Retinal pigment epithelial cell (primary cell): ENCODE measurements around the gene UBN2.
A peak's percentile ranks its signal among the peaks of the same experiment; 100 is the strongest.

ENCODE experiments used
- DNase-seq: peaks from one replicate; pipeline ENCODE4 v3.0.0-alpha.2; 2010; ENCODE audit warnings: low read depth
- H3K4me3 ChIP-seq: 2 replicates; pipeline ENCODE4 v1.5.1; 2011; ENCODE audit warnings: mild to moderate bottlenecking, low read length, control low read depth, moderate library complexity
- TF ChIP-seq, protein P1 (sequence below): conservative IDR thresholded peaks from 2 replicates; pipeline ENCODE4 v1.5.1; 2011; ENCODE audit warnings: low read depth, low read length, control low read depth, inconsistent platforms

The UBN2 gene

DNA sequence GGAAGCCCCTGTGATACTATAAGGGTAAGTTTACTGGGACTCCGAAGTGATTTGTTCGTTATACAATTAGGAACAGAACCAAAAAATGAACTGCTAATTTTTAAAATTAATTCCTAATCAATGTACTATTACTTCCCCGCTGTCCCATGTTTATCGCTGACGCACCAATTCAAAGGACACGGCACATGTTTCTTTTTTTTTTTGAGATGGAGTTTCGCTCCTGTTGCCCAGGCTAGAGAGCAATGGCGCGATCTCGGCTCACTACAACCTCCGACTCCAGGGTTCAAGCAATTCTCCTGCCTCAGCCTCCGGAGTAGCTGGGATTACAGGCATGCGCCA is 108.6 kb downstream of the UBN2 start:
- H3K4me3 ChIP-seq: peak overlapping the region; percentile 95

DNA sequence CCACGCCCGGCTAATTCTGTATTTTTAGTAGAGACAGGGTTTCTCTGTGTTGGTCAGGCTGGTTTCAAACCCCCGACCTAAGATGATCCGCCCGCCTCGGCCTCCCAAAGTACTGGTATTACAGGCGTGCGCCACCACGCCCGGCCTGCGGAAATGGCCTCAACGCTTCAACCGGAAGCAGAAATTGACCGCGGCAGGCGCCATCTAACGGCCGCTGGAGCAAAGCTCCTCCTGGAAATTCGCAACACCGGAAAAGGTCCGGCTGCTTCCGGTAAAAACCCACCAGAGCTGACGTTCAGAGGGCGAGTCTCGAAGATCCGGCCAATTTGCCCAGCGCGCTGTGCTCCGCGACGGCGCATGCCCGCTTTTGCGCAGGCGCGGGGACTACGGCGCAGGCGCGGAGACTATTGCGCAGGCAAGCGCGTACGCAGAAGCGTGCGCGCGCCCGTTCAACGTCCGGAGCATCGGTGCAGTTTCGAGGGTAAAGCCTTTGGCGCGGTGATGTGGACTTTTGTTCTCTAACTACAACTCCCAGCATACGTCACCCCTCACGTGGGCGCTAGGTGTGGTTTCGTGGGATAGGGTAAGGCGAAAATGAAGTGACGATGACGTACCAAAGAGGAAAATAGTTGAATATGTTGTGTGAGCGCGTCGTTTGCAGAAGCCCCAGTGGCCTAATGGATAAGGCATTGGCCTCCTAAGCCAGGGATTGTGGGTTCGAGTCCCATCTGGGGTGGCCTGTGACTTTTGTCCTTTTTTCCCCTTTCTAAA is 109.2 kb downstream of the UBN2 start:
- TF ChIP-seq, protein P1, sequence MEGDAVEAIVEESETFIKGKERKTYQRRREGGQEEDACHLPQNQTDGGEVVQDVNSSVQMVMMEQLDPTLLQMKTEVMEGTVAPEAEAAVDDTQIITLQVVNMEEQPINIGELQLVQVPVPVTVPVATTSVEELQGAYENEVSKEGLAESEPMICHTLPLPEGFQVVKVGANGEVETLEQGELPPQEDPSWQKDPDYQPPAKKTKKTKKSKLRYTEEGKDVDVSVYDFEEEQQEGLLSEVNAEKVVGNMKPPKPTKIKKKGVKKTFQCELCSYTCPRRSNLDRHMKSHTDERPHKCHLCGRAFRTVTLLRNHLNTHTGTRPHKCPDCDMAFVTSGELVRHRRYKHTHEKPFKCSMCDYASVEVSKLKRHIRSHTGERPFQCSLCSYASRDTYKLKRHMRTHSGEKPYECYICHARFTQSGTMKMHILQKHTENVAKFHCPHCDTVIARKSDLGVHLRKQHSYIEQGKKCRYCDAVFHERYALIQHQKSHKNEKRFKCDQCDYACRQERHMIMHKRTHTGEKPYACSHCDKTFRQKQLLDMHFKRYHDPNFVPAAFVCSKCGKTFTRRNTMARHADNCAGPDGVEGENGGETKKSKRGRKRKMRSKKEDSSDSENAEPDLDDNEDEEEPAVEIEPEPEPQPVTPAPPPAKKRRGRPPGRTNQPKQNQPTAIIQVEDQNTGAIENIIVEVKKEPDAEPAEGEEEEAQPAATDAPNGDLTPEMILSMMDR: peak; percentile 78
- DNase-seq: peak; percentile 99

More for the DNA sequence above, 108.6 kb downstream of the UBN2 start:
- no peak for DNase-seq
- TF ChIP-seq, protein P1: no peak

DNA sequence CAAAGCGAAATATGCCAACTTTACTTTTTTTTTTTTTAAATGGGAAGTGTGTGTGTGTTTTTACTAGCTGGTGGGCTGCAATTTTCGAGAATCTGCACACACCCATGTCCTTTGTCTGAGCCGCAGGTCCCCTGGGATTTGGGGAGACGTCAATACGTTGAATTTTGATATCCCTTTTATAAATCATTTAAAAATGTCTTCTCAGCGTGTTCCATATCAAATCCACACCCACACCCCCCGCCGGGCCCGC is 109.7 kb downstream of the UBN2 start:
- H3K4me3 ChIP-seq: peak overlapping the region; percentile 95
- TF ChIP-seq, protein P1: no peak
- no peak for DNase-seq

More for the DNA sequence above, 109.2 kb downstream of the UBN2 start:
- H3K4me3 ChIP-seq: peak overlapping the region; percentile 95

DNA sequence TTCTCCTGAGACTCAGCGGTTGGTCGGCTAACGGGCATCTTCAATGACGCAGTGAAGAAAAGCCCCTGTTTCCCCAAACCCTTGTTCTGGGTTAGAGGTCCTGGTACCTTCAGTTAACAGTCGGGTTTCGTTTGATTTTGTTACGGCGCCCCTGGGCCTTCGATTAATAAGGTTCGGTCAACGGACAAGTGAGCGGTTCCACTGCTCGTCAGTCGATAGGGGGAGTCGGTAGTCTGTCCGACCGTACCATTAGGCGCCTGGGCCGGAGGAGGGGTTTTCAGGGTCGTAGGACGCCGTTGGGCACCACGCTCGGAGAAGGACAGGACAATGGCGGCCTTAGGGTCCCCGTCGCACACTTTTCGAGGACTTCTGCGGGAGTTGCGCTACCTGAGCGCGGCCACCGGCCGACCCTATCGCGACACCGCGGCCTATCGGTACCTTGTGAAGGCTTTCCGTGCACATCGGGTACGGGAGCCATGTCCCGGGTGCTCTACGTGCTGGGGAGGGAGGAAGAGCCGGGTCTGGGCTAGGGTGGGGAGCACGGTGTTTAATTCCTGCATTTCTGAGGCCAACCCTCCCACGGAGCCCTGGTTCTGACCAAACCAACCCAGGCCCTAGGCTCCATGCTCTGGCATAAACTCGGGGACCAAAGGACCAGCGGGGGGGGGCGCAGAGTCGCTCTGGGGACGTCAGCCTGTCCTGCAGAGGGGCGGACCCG is 110.2 kb downstream of the UBN2 start, which contains the start of gene FMC1:
TSS of gene FMC1 (plus strand) at position 280 of the 718 bp plus-strand sequence. CDS start at position 328, 48 bp downstream.
- TF ChIP-seq, protein P1: peak; percentile 42

DNA sequence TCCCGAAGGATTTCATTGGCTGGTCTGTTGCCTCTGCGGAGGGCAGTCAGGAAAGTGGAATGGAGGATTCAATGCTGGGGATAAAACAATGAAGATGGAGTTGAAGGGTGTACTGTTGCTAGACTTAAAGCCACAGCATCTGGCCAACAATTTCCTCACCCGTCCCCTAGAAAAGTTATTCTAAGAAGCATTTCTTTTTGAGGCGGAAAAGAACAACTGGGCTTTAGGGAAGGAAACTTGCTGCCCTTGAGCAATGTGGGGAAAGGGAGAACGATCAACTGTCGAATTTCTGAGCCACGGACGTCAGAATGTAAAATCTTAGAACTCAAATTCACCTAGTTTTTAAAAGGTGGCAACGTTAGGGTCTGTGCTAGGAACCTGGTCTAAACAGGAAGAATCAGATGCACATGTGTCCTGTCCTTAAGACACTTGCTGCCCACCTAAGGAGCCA is 110.8 kb downstream of the UBN2 start:
- peak overlapping the region; percentile 95 for H3K4me3 ChIP-seq
- no peak for DNase-seq
- TF ChIP-seq, protein P1: no peak

More for the DNA sequence above, 110.2 kb downstream of the UBN2 start, which contains the start of gene FMC1:
- DNase-seq: peak; percentile 88
- H3K4me3 ChIP-seq: peak within 1 kb of the TSS; percentile 95

DNA sequence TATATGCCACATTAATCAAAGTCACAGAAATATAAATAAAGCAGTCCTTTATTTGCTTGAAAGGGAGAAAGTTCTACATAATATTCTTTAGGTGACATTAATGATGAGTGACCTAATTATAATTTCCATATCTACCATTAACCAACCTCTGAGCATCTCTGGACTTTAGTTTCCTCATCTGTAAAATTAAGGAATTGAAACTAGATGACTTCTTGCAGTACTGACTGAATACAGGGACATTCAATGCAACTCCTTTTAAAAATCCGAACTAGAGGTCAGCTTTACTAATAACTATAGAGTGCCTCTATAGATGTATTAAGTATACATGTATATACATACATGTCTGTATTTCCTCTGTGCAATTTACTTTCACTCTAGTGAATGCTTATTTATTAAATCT is 114.0 kb downstream of the UBN2 start:
- TF ChIP-seq, protein P1: no peak
- no peak for DNase-seq
- no peak overlapping the region for H3K4me3 ChIP-seq
